Liver (tissue), 3 donors: ENCODE data around the gene SERPINA6.

Source experiments
- ATF3 ChIP-seq: IDR thresholded peaks from 2 replicates; pipeline ENCODE4 v1.6.1; 2016; ENCODE audit warnings: antibody characterized with exemption
- EGR1 ChIP-seq, 2 donors: IDR thresholded peaks; 2 replicates each; pipeline ENCODE4 v1.6.1; 2016 to 2018; ENCODE audit warnings: antibody characterized with exemption in 2 of 2, low read depth in 2 of 2
- FOXA1 ChIP-seq: IDR thresholded peaks from 2 replicates; pipeline ENCODE4 v1.6.1; 2016; ENCODE audit warnings: antibody characterized with exemption
- GABPA ChIP-seq, 2 donors: IDR thresholded peaks in 1 of 2; conservative IDR thresholded peaks in 1 of 2; 2 replicates each; pipeline ENCODE4 v1.6.1; 2016; ENCODE audit warnings: antibody characterized with exemption in 2 of 2, mild to moderate bottlenecking in 1 of 2, moderate library complexity in 1 of 2
- HNF4G ChIP-seq: IDR thresholded peaks from 2 replicates; pipeline ENCODE4 v1.6.1; 2016; ENCODE audit warnings: antibody characterized with exemption
- JUND ChIP-seq, 2 donors: IDR thresholded peaks; 2 replicates each; pipeline ENCODE4 v1.6.1; 2016; ENCODE audit warnings: antibody characterized with exemption in 2 of 2
- RAD21 ChIP-seq, 2 donors: IDR thresholded peaks; 2 replicates each; pipeline ENCODE4 v1.6.1; 2016; ENCODE audit warnings: antibody characterized with exemption in 2 of 2, mild to moderate bottlenecking in 2 of 2
- REST ChIP-seq: IDR thresholded peaks from 2 replicates; pipeline ENCODE4 v1.6.1; 2016; ENCODE audit warnings: antibody characterized with exemption, mild to moderate bottlenecking
- RXRA ChIP-seq, 2 donors: IDR thresholded peaks; 2 replicates each; pipeline ENCODE4 v1.6.1; 2017 to 2018; ENCODE audit warnings: antibody characterized with exemption in 2 of 2, mild to moderate bottlenecking in 1 of 2
- SP1 ChIP-seq: IDR thresholded peaks from 2 replicates; pipeline ENCODE4 v1.6.1; 2018; ENCODE audit warnings: antibody characterized with exemption, mild to moderate bottlenecking
- YY1 ChIP-seq: IDR thresholded peaks from 2 replicates; pipeline ENCODE4 v1.6.1; 2016; ENCODE audit warnings: antibody characterized with exemption, mild to moderate bottlenecking
- TF ChIP-seq, protein P1 (sequence below): fragments of 150-350 bp; IDR thresholded peaks from 2 replicates; pipeline ENCODE4 v1.5.1; 2017; ENCODE audit warnings: improper control_type of control experiment, low read depth, low read length; ENCODE audit not compliant: missing input control
- TF ChIP-seq, protein P2 (sequence below): IDR thresholded peaks from 2 replicates; pipeline ENCODE4 v1.6.1; 2016; ENCODE audit warnings: antibody characterized with exemption
- donor health status: healthy.
- donor health status: healthy.

- TF ChIP-seq, protein P1, sequence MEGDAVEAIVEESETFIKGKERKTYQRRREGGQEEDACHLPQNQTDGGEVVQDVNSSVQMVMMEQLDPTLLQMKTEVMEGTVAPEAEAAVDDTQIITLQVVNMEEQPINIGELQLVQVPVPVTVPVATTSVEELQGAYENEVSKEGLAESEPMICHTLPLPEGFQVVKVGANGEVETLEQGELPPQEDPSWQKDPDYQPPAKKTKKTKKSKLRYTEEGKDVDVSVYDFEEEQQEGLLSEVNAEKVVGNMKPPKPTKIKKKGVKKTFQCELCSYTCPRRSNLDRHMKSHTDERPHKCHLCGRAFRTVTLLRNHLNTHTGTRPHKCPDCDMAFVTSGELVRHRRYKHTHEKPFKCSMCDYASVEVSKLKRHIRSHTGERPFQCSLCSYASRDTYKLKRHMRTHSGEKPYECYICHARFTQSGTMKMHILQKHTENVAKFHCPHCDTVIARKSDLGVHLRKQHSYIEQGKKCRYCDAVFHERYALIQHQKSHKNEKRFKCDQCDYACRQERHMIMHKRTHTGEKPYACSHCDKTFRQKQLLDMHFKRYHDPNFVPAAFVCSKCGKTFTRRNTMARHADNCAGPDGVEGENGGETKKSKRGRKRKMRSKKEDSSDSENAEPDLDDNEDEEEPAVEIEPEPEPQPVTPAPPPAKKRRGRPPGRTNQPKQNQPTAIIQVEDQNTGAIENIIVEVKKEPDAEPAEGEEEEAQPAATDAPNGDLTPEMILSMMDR: peak; percentile 44
- TF ChIP-seq EGR1 (IDR thresholded peaks at IDR 0.05; ENCODE audit: low read depth in 2 of 2) (peak; percentile 94 to 96), RXRA (IDR thresholded peaks at IDR 0.05) (peak; percentile 86 to 92), SP1 (peak; percentile 68), RAD21 (IDR thresholded peaks at IDR 0.05) (peak; percentile 70 to 77), REST (peak; percentile 49), GABPA (IDR thresholded peaks at IDR 0.05 in 1 of 2, conservative IDR thresholded peaks at IDR 0.05 in 1 of 2) (no peak), YY1 (peak; percentile 58), JUND (IDR thresholded peaks at IDR 0.05) (peak in 1 of 2 donors; percentile 63), ATF3 (no peak), HNF4G (no peak), FOXA1 (no peak)
- TF ChIP-seq, protein P2, sequence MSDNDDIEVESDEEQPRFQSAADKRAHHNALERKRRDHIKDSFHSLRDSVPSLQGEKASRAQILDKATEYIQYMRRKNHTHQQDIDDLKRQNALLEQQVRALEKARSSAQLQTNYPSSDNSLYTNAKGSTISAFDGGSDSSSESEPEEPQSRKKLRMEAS: peak; percentile 62
These were observed 32.2 kb upstream of the SERPINA6 start for GRCh38 chr14:94355191-94355794.
